Thyroid gland (tissue), 4 donors: Measurements from ENCODE around the gene ANTXR2. TPM values are rescaled to one million over a fixed set of nuclear protein-coding genes. Genes with fewer than 3 reads are reported as not detected.

ENCODE experiments used
- DNase-seq, 2 donors: peaks; one replicate each; pipeline ENCODE4 v3.0.0-alpha.2; 2019
- H3K27ac ChIP-seq, 3 donors: fragments of 200-600 bp; sonication (generic); 1 replicate in 2 of 3; 2 replicates in 1 of 3; pipeline ENCODE4 v1.5.1; 2016 to 2019; ENCODE audit warnings: mild to moderate bottlenecking in 1 of 3, moderate library complexity in 1 of 3
- H3K27me3 ChIP-seq: fragments of 200-600 bp; sonication (generic); one replicate; pipeline ENCODE4 v1.5.1; 2019
- H3K36me3 ChIP-seq, 2 donors: fragments of 200-600 bp; sonication (generic); one replicate each; pipeline ENCODE4 v1.5.1; 2016 to 2019
- H3K4me1 ChIP-seq, 2 donors: fragments of 200-600 bp; sonication (generic); one replicate each; pipeline ENCODE4 v1.5.1; 2017 to 2019
- H3K4me3 ChIP-seq, 3 donors: fragments of 200-600 bp; sonication (generic); replicated peaks in 1 of 3; 1 replicate in 2 of 3; 2 replicates in 1 of 3; pipeline ENCODE4 v1.5.1; 2016; ENCODE audit warnings: mild to moderate bottlenecking in 1 of 3
- H3K9me3 ChIP-seq: fragments of 200-600 bp; sonication (generic); one replicate; pipeline ENCODE4 v1.5.1; 2017
- POLR2A ChIP-seq, 2 donors: fragments of 450-650 bp; IDR thresholded peaks; one replicate each; pipeline ENCODE4 v1.6.1; 2017; ENCODE audit warnings: antibody characterized with exemption in 2 of 2, mild to moderate bottlenecking in 2 of 2, moderate library complexity in 1 of 2
- WGBS, 2 donors: methylation state at CpG; one replicate each; pipeline ENCODE4 v1.1.5; 2017; 5-methylcytosine and 5-hydroxymethylcytosine counted together
- intact Hi-C: fragments of 100-400 bp; cut with DNase I; formaldehyde crosslinking; loops from one replicate; pipeline ENCODE4 v1.15.1; 2023
- total RNA-seq, 4 donors: library from RNA; depleted of rRNA; stranded (reverse); fragments of >200 nt; gene quantifications; one replicate each; pipeline ENCODE4 v1.2.3, GENCODE V29; 2016
- TF ChIP-seq, protein P1 (sequence below), 6 experiments: fragments of 200-600 bp in 3 of 6; fragments of 450-650 bp in 3 of 6; sonication (generic) in 3 of 6; IDR thresholded peaks; one replicate each; pipeline ENCODE4 v1.5.1; 2016 to 2019; ENCODE audit warnings: antibody characterized with exemption in 6 of 6, mild to moderate bottlenecking in 2 of 6, inconsistent platforms in 1 of 6, moderate library complexity in 1 of 6

The ANTXR2 gene
- total RNA-seq, 4 donors from 2014 or later, result 21.2 to 46.1 (median 24.3) TPM

GRCh38 chr4:80086296-80086695, 13.3 kb upstream of the ANTXR2 start:
- 74 to 83% methylated on average over 5 of the region's 5 CpGs for WGBS, 2 donors
- Histone ChIP-seq H3K4me3 (no peak overlapping the region), H3K9me3 (no peaks in the 10 kb centered on the region), H3K36me3 (no peaks in the 10 kb centered on the region), H3K4me1 (no peaks in the 10 kb centered on the region), H3K27me3 (no peaks in the 10 kb centered on the region), H3K27ac (no peak overlapping the region)
- intact Hi-C loops, result no loop called here
- no peak for DNase-seq
- no peak for TF ChIP-seq POLR2A (IDR thresholded peaks at IDR 0.05)
- TF ChIP-seq, protein P1, sequence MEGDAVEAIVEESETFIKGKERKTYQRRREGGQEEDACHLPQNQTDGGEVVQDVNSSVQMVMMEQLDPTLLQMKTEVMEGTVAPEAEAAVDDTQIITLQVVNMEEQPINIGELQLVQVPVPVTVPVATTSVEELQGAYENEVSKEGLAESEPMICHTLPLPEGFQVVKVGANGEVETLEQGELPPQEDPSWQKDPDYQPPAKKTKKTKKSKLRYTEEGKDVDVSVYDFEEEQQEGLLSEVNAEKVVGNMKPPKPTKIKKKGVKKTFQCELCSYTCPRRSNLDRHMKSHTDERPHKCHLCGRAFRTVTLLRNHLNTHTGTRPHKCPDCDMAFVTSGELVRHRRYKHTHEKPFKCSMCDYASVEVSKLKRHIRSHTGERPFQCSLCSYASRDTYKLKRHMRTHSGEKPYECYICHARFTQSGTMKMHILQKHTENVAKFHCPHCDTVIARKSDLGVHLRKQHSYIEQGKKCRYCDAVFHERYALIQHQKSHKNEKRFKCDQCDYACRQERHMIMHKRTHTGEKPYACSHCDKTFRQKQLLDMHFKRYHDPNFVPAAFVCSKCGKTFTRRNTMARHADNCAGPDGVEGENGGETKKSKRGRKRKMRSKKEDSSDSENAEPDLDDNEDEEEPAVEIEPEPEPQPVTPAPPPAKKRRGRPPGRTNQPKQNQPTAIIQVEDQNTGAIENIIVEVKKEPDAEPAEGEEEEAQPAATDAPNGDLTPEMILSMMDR (IDR thresholded peaks at IDR 0.05), result no peak

DNA sequence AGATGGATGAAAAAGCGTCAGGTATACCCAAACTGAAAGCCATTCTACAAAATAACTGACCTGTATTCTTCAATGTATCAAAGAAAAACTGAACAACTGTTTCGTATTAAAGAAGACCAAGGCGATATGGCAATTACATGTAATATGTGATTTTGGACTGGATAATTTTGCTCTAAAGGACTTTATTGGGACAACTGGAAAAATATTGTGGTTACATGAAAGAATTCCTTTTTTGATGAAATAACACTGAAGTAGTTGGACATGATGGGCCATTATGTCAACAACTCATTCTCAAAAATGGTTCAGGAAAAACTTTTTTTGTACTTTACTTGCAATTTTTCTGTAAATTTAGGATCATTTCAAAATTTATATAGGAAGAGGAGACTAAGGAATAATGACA, 12.1 kb upstream of the ANTXR2 start:
- H3K4me1 ChIP-seq, result no peaks in the 10 kb centered on the region
- 92 to 97% methylated on average over 3 of the region's 3 CpGs for WGBS, 2 donors
- intact Hi-C loops, result no loop called here
- H3K27me3 ChIP-seq, result no peaks in the 10 kb centered on the region
- no peak for TF ChIP-seq POLR2A (IDR thresholded peaks at IDR 0.05)
- TF ChIP-seq, protein P1 (IDR thresholded peaks at IDR 0.05), result no peak
- no peak for DNase-seq
- H3K4me3 ChIP-seq, result no peak overlapping the region
- no peaks in the 10 kb centered on the region for H3K9me3 ChIP-seq
- no peaks in the 10 kb centered on the region for H3K36me3 ChIP-seq
- H3K27ac ChIP-seq, result no peak overlapping the region

DNA sequence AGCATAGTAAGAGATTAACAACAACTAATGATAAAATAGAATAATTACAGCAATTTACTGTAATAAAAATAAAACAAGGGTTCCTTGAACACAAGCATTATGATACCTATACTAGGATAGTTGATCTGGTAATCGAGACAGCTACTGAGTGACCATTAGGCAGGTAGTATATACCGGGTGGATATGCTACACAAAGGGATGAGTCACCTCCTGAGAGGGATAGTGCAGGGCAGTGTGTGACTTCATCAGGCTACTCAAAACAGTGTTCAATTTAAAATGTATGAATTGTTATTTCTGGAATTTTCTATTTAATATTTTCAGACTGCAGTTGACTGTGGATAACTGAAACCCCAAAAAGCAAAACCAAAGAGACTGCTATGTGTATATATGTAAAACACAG, 9.7 kb upstream of the ANTXR2 start:
- H3K36me3 ChIP-seq, result no peaks in the 10 kb centered on the region
- 94 to 95% methylated on average over 2 of the region's 2 CpGs for WGBS, 2 donors
- H3K4me3 ChIP-seq, result no peak overlapping the region
- no peak overlapping the region for H3K27ac ChIP-seq
- H3K4me1 ChIP-seq, result no peaks in the 10 kb centered on the region
- intact Hi-C loops, result no loop called here
- H3K9me3 ChIP-seq, result no peaks in the 10 kb centered on the region
- DNase-seq, result no peak
- H3K27me3 ChIP-seq, result no peaks in the 10 kb centered on the region
- TF ChIP-seq POLR2A (IDR thresholded peaks at IDR 0.05), result no peak
- TF ChIP-seq, protein P1 (IDR thresholded peaks at IDR 0.05), result no peak

DNA sequence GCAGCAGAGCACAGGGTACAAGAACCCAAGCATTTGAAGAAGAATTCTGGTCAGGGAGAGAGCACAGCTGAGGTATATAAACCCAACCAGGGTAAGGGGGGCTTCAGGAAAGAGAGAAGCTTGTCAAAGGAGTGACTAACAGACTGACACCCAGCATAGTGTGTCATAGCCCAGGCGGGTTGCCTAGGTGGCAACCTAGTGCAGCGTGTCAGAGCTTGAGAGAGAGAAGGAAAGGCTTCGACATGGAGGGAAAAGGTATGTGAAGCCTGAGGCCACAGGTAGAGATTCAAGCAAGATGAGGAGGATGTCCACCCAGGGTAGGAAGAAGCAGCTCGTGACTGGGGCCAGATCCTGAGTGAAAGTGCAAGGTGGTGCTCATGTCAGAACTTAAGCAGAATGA, 8.5 kb upstream of the ANTXR2 start:
- no peak for DNase-seq
- Histone ChIP-seq H3K4me3 (no peak overlapping the region), H3K9me3 (no peaks in the 10 kb centered on the region), H3K27ac (no peak overlapping the region), H3K27me3 (no peaks in the 10 kb centered on the region), H3K36me3 (no peaks in the 10 kb centered on the region), H3K4me1 (no peaks in the 10 kb centered on the region)
- no peak for TF ChIP-seq POLR2A (IDR thresholded peaks at IDR 0.05)
- TF ChIP-seq, protein P1 (IDR thresholded peaks at IDR 0.05), result no peak
- intact Hi-C loops, result no loop called here
- WGBS, 2 donors, result 81 to 88% methylated on average over 4 of the region's 4 CpGs

- Histone ChIP-seq H3K4me3 (no peak overlapping the region), H3K27ac (no peak overlapping the region), H3K4me1 (no peaks in the 10 kb centered on the region), H3K27me3 (no peaks in the 10 kb centered on the region), H3K36me3 (no peaks in the 10 kb centered on the region), H3K9me3 (no peaks in the 10 kb centered on the region)
- TF ChIP-seq, protein P1 (IDR thresholded peaks at IDR 0.05), result no peak
- no peak for TF ChIP-seq POLR2A (IDR thresholded peaks at IDR 0.05)
- no peak for DNase-seq
- intact Hi-C loops, result no loop called here
- 91 to 93% methylated on average over 15 of the region's 15 CpGs for WGBS, 2 donors
These were observed 6.4 kb upstream of the ANTXR2 start for GRCh38 chr4:80079255-80079923.
